ENCODE results near the gene XYLT1. TPM values are rescaled to one million over a fixed set of nuclear protein-coding genes. Genes with fewer than 3 reads are reported as not detected.
A peak's percentile ranks its signal among the peaks of the same experiment; 100 is the strongest.

Gene XYLT1
- total RNA-seq, 6 experiments from 2014 or later, result 22.0 to 51.1 (median 27.5) TPM

GRCh38 chr16:17301593-17302135 lies 169.1 kb downstream of the XYLT1 start:
- Mint-ChIP-seq H3K27ac (no peak overlapping the region), H3K4me1 (ENCODE audit: low read depth) (peaks cover 20% of the 10 kb centered on the region), H3K4me3 (no peak overlapping the region), H3K36me3 (ENCODE audit: low read depth) (no peaks in the 10 kb centered on the region), H3K9me3 (no peaks in the 10 kb centered on the region), H3K27me3 (ENCODE audit: insufficient read depth) (peaks cover 3% of the 10 kb centered on the region; the same call in 1 of the 2 replicates)
- no peak for DNase-seq
- no peak for TF ChIP-seq CTCF (IDR thresholded peaks at IDR 0.05)

- Mint-ChIP-seq H3K4me1 (ENCODE audit: low read depth) (peaks cover 20% of the 10 kb centered on the region), H3K27me3 (ENCODE audit: insufficient read depth) (peaks cover 3% of the 10 kb centered on the region; the same call in 1 of the 2 replicates), H3K9me3 (no peaks in the 10 kb centered on the region), H3K4me3 (no peak overlapping the region), H3K36me3 (ENCODE audit: low read depth) (no peaks in the 10 kb centered on the region), H3K27ac (no peak overlapping the region)
- TF ChIP-seq CTCF (IDR thresholded peaks at IDR 0.05), result no peak
- DNase-seq, result no peak
These were observed 169.6 kb downstream of the XYLT1 start for GRCh38 chr16:17301184-17301583.

DNA sequence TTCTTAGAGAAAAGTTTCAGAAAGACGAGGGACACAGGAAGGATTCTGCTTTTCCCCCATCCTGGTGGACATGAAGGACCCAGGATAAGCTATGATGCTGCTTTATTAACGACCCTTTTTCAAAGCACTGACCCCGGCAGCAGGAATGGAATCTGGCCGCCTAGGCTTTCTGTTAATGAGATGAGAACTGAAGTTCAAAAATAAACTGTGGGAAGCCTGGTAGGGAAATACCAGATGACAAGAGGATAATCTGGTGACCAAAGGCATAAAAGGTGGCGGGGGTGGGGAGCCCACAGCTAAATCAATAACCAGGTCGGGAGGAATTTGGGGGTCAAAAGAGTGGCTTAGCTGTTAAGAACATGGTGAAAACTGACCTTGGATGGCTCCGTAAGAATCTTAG lies 171.0 kb downstream of the XYLT1 start:
- no peak overlapping the region for H3K27ac Mint-ChIP-seq
- TF ChIP-seq CTCF (IDR thresholded peaks at IDR 0.05), result no peak
- H3K27me3 Mint-ChIP-seq (ENCODE audit: insufficient read depth), result peaks cover 3% of the 10 kb centered on the region; the same call in 1 of the 2 replicates
- no peaks in the 10 kb centered on the region for H3K36me3 Mint-ChIP-seq (ENCODE audit: low read depth)
- no peak for DNase-seq
- peaks cover 20% of the 10 kb centered on the region for H3K4me1 Mint-ChIP-seq (ENCODE audit: low read depth)
- no peak overlapping the region for H3K4me3 Mint-ChIP-seq
- no peaks in the 10 kb centered on the region for H3K9me3 Mint-ChIP-seq

GRCh38 chr16:17298238-17298637 lies 172.5 kb downstream of the XYLT1 start:
- no peak overlapping the region for H3K27ac Mint-ChIP-seq
- peaks cover 3% of the 10 kb centered on the region; the same call in 1 of the 2 replicates for H3K27me3 Mint-ChIP-seq (ENCODE audit: insufficient read depth)
- H3K4me1 Mint-ChIP-seq (ENCODE audit: low read depth), result peaks cover 18% of the 10 kb centered on the region
- DNase-seq, result no peak
- no peak for TF ChIP-seq CTCF (IDR thresholded peaks at IDR 0.05)
- no peaks in the 10 kb centered on the region for H3K9me3 Mint-ChIP-seq
- H3K36me3 Mint-ChIP-seq (ENCODE audit: low read depth), result no peaks in the 10 kb centered on the region
- no peak overlapping the region for H3K4me3 Mint-ChIP-seq

GRCh38 chr16:17296431-17296830 lies 174.3 kb downstream of the XYLT1 start:
- no peaks in the 10 kb centered on the region for H3K9me3 Mint-ChIP-seq
- H3K27ac Mint-ChIP-seq, result 0 out of 2 replicates have a peak overlapping the region, but pooled peaks have one; percentile 11
- H3K27me3 Mint-ChIP-seq (ENCODE audit: insufficient read depth), result no peaks in the 10 kb centered on the region
- peaks cover 7% of the 10 kb centered on the region for H3K4me1 Mint-ChIP-seq (ENCODE audit: low read depth)
- no peak for DNase-seq
- no peak overlapping the region for H3K4me3 Mint-ChIP-seq
- no peaks in the 10 kb centered on the region for H3K36me3 Mint-ChIP-seq (ENCODE audit: low read depth)
- TF ChIP-seq CTCF (IDR thresholded peaks at IDR 0.05), result no peak

All from HFFc6 (cell line).